Endothelial cell of umbilical vein (primary cell): ENCODE results near the gene DNAH11.

Experiments
- CTCF ChIP-seq, 2 donors: IDR thresholded peaks; 1 replicate in 1 of 2; 2 replicates in 1 of 2; pipeline ENCODE4 v1.5.1; 2011; ENCODE audit warnings: low read length in 2 of 2, mild to moderate bottlenecking in 2 of 2, moderate library complexity in 2 of 2, control low read depth in 1 of 2, inconsistent platforms in 1 of 2, low read depth in 1 of 2; ENCODE audit not compliant: insufficient read depth in 1 of 2; ENCODE audit errors: extremely low read depth in 1 of 2
- EZH2 ChIP-seq: IDR thresholded peaks from 2 replicates; pipeline ENCODE4 v1.6.1; 2012; ENCODE audit warnings: borderline replicate concordance, low read depth, mild to moderate bottlenecking, moderate library complexity, low read length, inconsistent platforms; ENCODE audit not compliant: severe bottlenecking
- FOS ChIP-seq: IDR thresholded peaks from 2 replicates; pipeline ENCODE4 v1.6.1; 2011; ENCODE audit warnings: mild to moderate bottlenecking, low read length, moderate library complexity, borderline replicate concordance; ENCODE audit not compliant: insufficient read depth
- GATA2 ChIP-seq: IDR thresholded peaks from 2 replicates; pipeline ENCODE4 v1.7.0; 2011; ENCODE audit warnings: low read depth, mild to moderate bottlenecking, moderate library complexity, mixed read lengths, low read length; ENCODE audit not compliant: insufficient read length, insufficient read depth
- JUN ChIP-seq: IDR thresholded peaks from 2 replicates; pipeline ENCODE4 v1.6.1; 2011; ENCODE audit warnings: borderline replicate concordance, low read depth; ENCODE audit not compliant: insufficient read length, insufficient read depth
- MAX ChIP-seq: IDR thresholded peaks from 2 replicates; pipeline ENCODE4 v1.6.1; 2011; ENCODE audit not compliant: insufficient read depth, insufficient read length
- MYC ChIP-seq: IDR thresholded peaks from one replicate; pipeline ENCODE4 v1.6.1; 2011; ENCODE audit warnings: mild to moderate bottlenecking, low read depth, low read length
- POLR2A ChIP-seq: IDR thresholded peaks from 2 replicates; pipeline ENCODE4 v1.6.1; 2012; ENCODE audit warnings: low read depth, mild to moderate bottlenecking, control low read depth, low read length
- POLR2AphosphoS5 ChIP-seq: IDR thresholded peaks from 2 replicates; pipeline ENCODE4 v1.6.1; 2012; ENCODE audit warnings: low read depth, mild to moderate bottlenecking, control low read depth, low read length, moderate library complexity; ENCODE audit not compliant: insufficient read depth

GRCh38 chr7:21651697-21652096 is 108.9 kb downstream of the DNAH11 start:
- TF ChIP-seq MYC (no peak), CTCF (IDR thresholded peaks at IDR 0.05; ENCODE audit: extremely low read depth in 1 of 2, insufficient read depth in 1 of 2, low read depth in 1 of 2, low read length in 2 of 2) (no peak), POLR2A (no peak), MAX (no peak), FOS (no peak), EZH2 (no peak), JUN (no peak), POLR2AphosphoS5 (no peak), GATA2 (no peak)
